HG03175 (cell line): ENCODE data around the gene SLC25A21.

ENCODE experiments used
- ATAC-seq: cut with Tn5 transposase; IDR thresholded peaks from one replicate; pipeline ENCODE4 v1.9.1; 2021; ENCODE audit warnings: mild to moderate bottlenecking, moderate library complexity; ENCODE audit not compliant: unreplicated experiment

The SLC25A21 gene

GRCh38 chr14:37145395-37145794 is 27.0 kb downstream of the SLC25A21 start:
- no peak for ATAC-seq

DNA sequence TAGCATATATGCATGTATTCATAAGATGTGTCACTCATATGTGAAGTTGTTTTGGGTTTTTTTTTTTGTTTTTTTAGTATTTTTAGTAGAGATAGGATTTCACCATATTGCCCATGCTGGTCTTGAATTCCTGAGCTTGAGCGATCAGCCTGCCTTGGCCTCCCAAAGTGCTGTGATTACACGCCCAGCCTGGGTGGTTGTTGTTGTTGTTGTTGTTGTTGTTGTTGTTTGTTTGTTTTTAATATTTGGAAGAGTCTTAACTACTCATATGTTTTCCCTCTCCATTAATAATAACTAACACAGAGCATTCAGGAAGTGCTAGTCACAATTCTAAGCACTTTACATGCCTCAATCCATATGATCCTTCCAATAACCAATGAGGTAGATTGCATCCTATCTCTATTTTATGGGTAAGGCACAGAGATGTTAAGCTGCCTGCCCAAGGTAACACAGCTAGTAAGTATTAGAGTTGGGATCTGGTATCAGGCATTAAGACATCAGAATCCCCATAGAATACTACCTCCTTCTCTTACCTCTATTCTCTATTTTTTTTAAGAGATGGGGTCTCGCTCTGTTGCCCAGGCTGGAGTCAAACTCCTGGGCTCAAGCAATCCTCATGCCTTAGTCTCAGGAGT is 27.6 kb downstream of the SLC25A21 start:
- no peak for ATAC-seq

- ATAC-seq: no peak
These were observed 28.9 kb downstream of the SLC25A21 start for GRCh38 chr14:37143475-37143874.

GRCh38 chr14:37142835-37143401 is 29.5 kb downstream of the SLC25A21 start:
- ATAC-seq: no peak

DNA sequence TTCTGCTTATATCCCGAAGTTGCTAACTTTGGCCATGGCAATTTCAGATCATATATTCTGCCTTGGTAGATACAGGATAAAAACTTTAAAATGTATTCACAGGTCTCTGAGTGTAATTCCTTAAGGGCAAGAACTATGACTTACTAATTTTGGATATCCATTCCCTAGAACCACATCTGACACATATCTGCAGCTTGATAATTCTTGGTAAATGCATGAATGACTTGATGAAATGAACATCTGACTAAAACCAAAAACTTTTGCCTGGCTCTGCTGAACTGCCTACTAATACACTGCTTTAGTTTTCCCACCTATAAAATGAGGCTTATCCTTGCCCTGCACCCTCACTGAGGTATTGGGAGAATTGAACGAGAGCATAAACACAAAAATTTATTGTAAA is 32.2 kb downstream of the SLC25A21 start:
- no peak for ATAC-seq

DNA sequence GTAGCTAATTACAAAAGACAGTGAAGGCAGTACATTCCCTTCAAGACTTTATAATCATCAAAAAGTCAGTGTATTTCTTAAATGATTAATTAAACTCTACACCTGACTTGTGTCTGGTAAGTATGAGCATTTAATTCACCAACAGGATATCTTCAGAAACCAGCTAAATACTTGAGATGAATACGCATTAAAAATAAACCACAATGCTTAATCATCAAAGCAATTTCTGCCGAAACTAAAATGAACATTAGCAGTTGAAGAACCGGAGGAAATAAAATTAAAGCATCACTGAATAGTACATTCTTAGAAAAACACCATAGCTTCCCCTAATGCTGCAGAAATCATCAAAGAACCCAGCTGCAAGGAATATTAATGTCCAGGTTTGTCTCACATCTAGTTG is 32.7 kb downstream of the SLC25A21 start:
- ATAC-seq: no peak

GRCh38 chr14:37138898-37139297 is 33.5 kb downstream of the SLC25A21 start:
- no peak for ATAC-seq

GRCh38 chr14:37133284-37133913 is 39.0 kb downstream of the SLC25A21 start:
- ATAC-seq: no peak

GRCh38 chr14:37131205-37131604 is 41.2 kb downstream of the SLC25A21 start:
- ATAC-seq: no peak

GRCh38 chr14:37129047-37129446 is 43.4 kb downstream of the SLC25A21 start:
- ATAC-seq: no peak

DNA sequence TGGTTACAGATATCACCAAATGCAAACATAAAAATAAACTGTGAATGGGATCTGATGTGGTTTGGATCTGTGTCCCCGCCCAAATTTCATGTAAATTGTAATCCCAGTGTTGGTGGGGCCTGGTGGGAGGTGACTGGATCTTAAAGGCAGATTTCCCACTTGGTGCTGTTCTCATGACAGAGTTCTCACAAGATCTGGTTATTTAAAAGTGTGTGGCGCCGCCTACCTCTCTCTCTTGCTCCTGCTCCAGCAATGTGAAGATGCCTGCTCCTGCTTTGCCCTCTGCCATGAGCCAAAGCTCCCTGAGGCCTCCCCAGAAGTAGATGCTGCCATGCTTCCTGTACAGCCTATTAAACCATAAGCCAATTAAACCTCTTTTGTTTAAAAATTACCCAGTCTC is 47.8 kb downstream of the SLC25A21 start:
- ATAC-seq: no peak

DNA sequence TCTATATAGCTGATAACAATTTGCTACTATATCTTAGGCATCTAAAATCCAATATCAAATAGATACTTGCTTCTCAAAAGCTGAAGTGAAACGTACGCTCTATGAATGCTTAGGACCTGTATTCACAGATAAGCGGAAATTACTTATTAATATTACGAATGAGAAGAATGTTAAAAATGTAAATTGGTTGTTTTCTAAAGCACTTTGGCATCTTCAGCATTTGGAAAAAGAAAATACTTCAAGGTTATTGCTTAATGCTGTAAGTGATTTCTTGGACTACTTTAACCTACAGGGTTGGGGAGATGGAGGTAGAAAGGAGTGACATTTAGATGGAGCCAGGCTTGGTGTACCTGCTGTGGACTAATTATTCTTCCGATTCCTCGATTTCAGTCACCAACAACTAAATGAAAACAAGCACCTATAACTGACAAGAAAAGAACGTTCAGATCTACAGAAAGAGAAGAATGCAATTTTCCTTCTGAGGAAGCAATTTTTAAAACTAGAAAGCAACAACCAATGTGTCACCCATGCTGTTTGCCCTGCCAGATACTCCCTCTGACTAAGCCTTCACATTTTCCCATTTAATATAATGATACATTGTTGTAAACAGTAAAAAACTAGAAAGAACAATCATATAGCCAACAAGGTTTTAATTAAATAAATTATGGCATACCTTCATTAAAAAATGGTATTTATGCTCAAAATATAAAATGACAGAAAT is 49.3 kb downstream of the SLC25A21 start:
- no peak for ATAC-seq

- ATAC-seq: no peak
These were observed 50.1 kb downstream of the SLC25A21 start for GRCh38 chr14:37122288-37122687.

DNA sequence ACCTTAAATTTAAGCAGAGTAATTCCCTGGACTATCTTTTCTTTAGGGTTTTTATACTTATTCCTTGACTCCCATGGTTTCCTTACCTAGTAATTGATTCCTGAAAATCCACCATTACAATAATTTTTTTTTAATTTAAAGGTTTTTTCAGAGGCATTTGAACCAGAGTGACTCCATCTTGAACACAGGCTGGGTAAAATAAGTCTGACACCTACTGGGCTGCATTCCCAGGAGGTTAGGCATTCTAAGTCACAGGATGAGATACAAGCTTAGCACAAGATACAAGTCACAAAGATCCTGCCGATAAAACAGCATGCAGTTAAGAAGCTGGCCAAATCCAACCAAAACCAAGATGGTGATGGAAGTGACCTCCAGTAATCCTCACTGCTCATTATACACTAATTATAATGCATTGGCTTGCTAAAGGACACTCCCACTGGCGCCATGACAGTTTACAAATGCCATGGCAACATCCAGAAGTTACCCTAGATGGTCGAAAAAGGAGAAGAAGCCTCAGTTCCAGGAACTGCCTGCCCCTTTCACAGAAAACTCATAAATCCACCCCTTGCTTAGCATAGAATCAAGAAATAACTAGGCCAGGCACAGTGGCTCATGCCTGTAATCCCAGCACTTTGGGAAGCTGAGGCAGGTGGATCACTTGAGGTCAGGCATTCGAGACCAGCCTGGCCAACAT is 53.6 kb downstream of the SLC25A21 start:
- ATAC-seq: no peak

- no peak for ATAC-seq
These were observed 55.2 kb downstream of the SLC25A21 start for GRCh38 chr14:37116933-37117849.

GRCh38 chr14:37115406-37115805 is 57.0 kb downstream of the SLC25A21 start:
- no peak for ATAC-seq

DNA sequence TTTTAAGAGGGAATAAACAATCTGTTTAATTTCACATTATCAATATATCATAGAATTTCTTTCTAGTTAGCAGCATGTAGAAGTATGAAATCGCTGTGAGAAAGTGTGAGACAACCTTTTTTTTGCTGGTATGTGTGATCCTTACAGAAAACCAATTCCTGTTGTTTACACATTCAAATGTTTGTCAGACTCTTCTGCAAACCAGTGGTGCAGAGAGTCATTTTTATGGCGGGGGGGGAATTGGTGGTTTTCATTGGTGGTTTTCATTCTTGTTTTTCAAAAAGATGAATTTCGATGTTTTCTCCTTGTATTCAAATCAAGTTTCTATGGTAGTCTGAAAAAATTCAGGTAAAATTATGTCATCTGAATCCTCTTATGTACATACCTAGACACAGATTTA is 57.8 kb downstream of the SLC25A21 start:
- no peak for ATAC-seq

GRCh38 chr14:37114002-37114401 is 58.4 kb downstream of the SLC25A21 start:
- ATAC-seq: no peak

DNA sequence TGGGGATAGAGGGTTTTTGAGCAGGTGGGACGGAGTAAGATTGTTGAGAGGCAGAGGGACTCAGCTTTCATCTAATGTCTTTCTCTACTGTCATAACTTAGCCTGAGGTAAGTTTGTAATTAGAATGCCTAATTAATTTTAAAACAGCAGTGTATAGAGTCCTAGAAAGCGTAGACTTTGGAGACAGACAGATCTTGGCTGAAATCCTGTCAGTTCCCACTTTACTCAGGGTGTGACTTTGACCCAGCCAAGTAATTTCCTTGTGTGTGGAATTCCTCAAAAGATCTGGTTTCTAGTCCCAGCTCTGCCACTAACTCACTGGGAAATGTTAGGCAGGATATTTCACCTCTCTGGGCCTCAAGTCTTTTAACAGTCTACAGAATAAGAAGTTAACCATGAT is 74.3 kb downstream of the SLC25A21 start:
- no peak for ATAC-seq

- ATAC-seq: no peak
These were observed 77.9 kb downstream of the SLC25A21 start for GRCh38 chr14:37094502-37094901.
